Stimulated activated CD4-positive, alpha-beta T cell treated with anti-CD3 and anti-CD28 coated beads, TNF-alpha, amount 100 ng/mL, for 24 hours (primary cell): ENCODE measurements around the gene SPTSSA.
"Not testable (repeated sequence)": the region's sequence is repeated elsewhere in the genome, so short reads cannot be mapped to it uniquely, and the experiment has no call there.

ENCODE experiments used
- DNase-seq, 3 experiments: peaks; one replicate each; pipeline ENCODE4 v3.0.0-alpha.2; 2020; ENCODE audit warnings: low read depth in 3 of 3

Gene SPTSSA

GRCh38 chr14:34462132-34462893, at the start of gene SPTSSA:
SPTSSA (minus strand) TSS chr14:34462240; CDS start chr14:34462207, 33 bp downstream.
- DNase-seq, result peak; percentile 74 to 89 (median 81)

- DNase-seq, result no peak
Observed at GRCh38 chr14:34507884-34508283, 45.8 kb upstream of the SPTSSA start.

GRCh38 chr14:34507459-34507858, 45.4 kb upstream of the SPTSSA start:
- no peak for DNase-seq

- not testable (repeated sequence) for DNase-seq
Observed at GRCh38 chr14:34505124-34505491, 43.1 kb upstream of the SPTSSA start.

- not testable (repeated sequence) for DNase-seq
Observed at GRCh38 chr14:34504027-34504426, 42.0 kb upstream of the SPTSSA start.

- DNase-seq, result no peak
Observed at GRCh38 chr14:34502545-34503225, 40.6 kb upstream of the SPTSSA start.

GRCh38 chr14:34502001-34502400, 40.0 kb upstream of the SPTSSA start:
- no peak for DNase-seq

- no peak for DNase-seq
Observed at GRCh38 chr14:34501004-34501580, 39.1 kb upstream of the SPTSSA start.

- DNase-seq, result peak in 1 of 3 experiments; percentile 3
Observed at GRCh38 chr14:34498684-34499412, 36.8 kb upstream of the SPTSSA start.

GRCh38 chr14:34496679-34497513, 34.9 kb upstream of the SPTSSA start:
- DNase-seq, result no peak

- no peak for DNase-seq
Observed at GRCh38 chr14:34496007-34496678, 34.1 kb upstream of the SPTSSA start.

- no peak for DNase-seq
Observed at GRCh38 chr14:34489324-34489723, 27.3 kb upstream of the SPTSSA start.

- DNase-seq, result no peak
Observed at GRCh38 chr14:34488528-34488927, 26.5 kb upstream of the SPTSSA start.

GRCh38 chr14:34484726-34485125, 22.7 kb upstream of the SPTSSA start:
- no peak for DNase-seq

- DNase-seq, result no peak
Observed at GRCh38 chr14:34482463-34482862, 20.4 kb upstream of the SPTSSA start.

GRCh38 chr14:34479694-34480093, 17.7 kb upstream of the SPTSSA start:
- DNase-seq, result no peak

GRCh38 chr14:34478261-34478660, 16.2 kb upstream of the SPTSSA start:
- no peak for DNase-seq

- not testable (repeated sequence) for DNase-seq
Observed at GRCh38 chr14:34476036-34476435, 14.0 kb upstream of the SPTSSA start.

- DNase-seq, result no peak
Observed at GRCh38 chr14:34475163-34475562, 13.1 kb upstream of the SPTSSA start.

- DNase-seq, result no peak
Observed at GRCh38 chr14:34474187-34474679, 12.2 kb upstream of the SPTSSA start.
